Lower leg skin (tissue), 3 donors: ENCODE measurements around the gene RRN3.
"Not testable (repeated sequence)": the region's sequence is repeated elsewhere in the genome, so short reads cannot be mapped to it uniquely, and the experiment has no call there.

ENCODE experiments used
- CTCF ChIP-seq, 3 donors: fragments of 450-650 bp; IDR thresholded peaks; one replicate each; pipeline ENCODE4 v1.5.1; 2016; ENCODE audit warnings: antibody characterized with exemption in 3 of 3, mild to moderate bottlenecking in 3 of 3, moderate library complexity in 2 of 3
- POLR2A ChIP-seq, 2 donors: fragments of 450-650 bp; IDR thresholded peaks; one replicate each; pipeline ENCODE4 v1.6.1; 2016 to 2017; ENCODE audit warnings: antibody characterized with exemption in 2 of 2, mild to moderate bottlenecking in 1 of 2, moderate library complexity in 1 of 2

- not testable (repeated sequence) for TF ChIP-seq CTCF, POLR2A (IDR thresholded peaks at IDR 0.05)
Measured at GRCh38 chr16:15065961-15066360, 28.1 kb downstream of the RRN3 start.
